Measurements from ENCODE around the gene CDH23.

The CDH23 gene

DNA sequence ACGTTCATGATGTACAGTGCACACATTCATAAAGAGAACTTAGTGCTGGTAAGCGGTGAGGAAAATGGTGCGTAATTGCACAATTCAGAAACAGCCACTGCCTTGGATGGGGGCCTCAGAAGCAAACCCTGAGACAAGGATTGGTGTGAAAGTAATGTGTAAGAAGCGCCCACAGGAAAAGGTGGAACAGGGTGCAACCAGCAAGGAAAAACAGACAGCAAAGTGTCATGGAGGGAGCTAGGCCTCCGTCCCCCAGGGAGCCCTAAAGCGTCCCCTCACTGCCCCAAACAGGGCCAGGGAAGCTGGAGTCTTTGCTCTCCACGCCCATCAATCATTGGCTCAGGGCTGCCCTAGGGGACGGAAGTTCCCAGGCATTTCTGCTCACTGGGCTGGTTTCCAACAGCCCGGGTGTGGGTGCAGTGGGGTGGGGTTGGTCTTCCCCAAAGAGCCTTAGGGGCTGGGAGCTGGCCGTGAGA is 332.5 kb downstream of the CDH23 start:
- H3K27ac ChIP-seq, result no peak overlapping the region
- no peak for TF ChIP-seq CTCF (conservative IDR thresholded peaks at IDR 0.05)

GRCh38 chr10:71731791-71732190 is 335.1 kb downstream of the CDH23 start:
- no peak overlapping the region for H3K27ac ChIP-seq
- no peak for TF ChIP-seq CTCF (conservative IDR thresholded peaks at IDR 0.05)

DNA sequence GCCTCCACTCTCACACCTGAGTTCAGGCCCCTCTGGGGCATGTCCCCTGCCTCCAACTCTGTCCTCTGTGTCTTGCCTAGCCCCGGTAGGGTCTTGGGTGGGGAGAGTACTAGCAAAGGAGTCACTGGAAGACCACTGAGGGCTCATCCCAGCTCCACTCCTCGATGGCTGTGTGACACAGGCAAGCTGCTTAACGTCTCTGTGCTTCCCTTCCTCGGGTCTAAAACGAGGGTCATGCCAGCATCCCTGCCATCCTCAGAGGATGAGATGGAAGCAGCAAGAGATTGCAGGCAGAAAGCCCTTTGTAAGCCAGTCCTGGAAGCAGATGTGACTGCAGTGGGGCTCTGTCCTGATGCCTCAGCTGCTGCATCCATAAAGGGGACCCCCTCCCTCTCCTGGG is 338.1 kb downstream of the CDH23 start:
- no peak overlapping the region for H3K27ac ChIP-seq
- TF ChIP-seq CTCF (conservative IDR thresholded peaks at IDR 0.05), result no peak

GRCh38 chr10:71735709-71736569 is 339.2 kb downstream of the CDH23 start:
- no peak for TF ChIP-seq CTCF (conservative IDR thresholded peaks at IDR 0.05)
- H3K27ac ChIP-seq, result peak overlapping the region; percentile 61

GRCh38 chr10:71736570-71736952 is 339.8 kb downstream of the CDH23 start:
- TF ChIP-seq CTCF (conservative IDR thresholded peaks at IDR 0.05), result no peak
- H3K27ac ChIP-seq, result peak overlapping the region; percentile 61

- peak overlapping the region; percentile 61 for H3K27ac ChIP-seq
- no peak for TF ChIP-seq CTCF (conservative IDR thresholded peaks at IDR 0.05)
Measured at GRCh38 chr10:71737001-71737833, 340.5 kb downstream of the CDH23 start.

- no peak for TF ChIP-seq CTCF (conservative IDR thresholded peaks at IDR 0.05)
- peak overlapping the region; percentile 61 for H3K27ac ChIP-seq
Measured at GRCh38 chr10:71737834-71738197, 341.1 kb downstream of the CDH23 start.

Data from VCaP (cell line).